Fibroblast of mammary gland (primary cell): ENCODE measurements around the gene TACR2.
A peak's percentile ranks its signal among the peaks of the same experiment; 100 is the strongest.

Source experiments
- DNase-seq: peaks from one replicate; pipeline ENCODE4 v3.0.0-alpha.2; 2010; ENCODE audit warnings: low read depth
- H3K4me3 ChIP-seq: 2 replicates; pipeline ENCODE4 v1.5.1; 2011; ENCODE audit warnings: low read depth, mild to moderate bottlenecking, low read length, moderate library complexity; ENCODE audit not compliant: control insufficient read depth
- CTCF ChIP-seq: conservative IDR thresholded peaks from 2 replicates; pipeline ENCODE4 v1.5.1; 2011; ENCODE audit warnings: low read depth, low read length, inconsistent platforms; ENCODE audit not compliant: control insufficient read depth, insufficient read depth

TACR2 gene

GRCh38 chr10:69360485-69361302 is 56.0 kb downstream of the TACR2 start:
- no peak overlapping the region for H3K4me3 ChIP-seq
- TF ChIP-seq CTCF = no peak
- peak; percentile 94 for DNase-seq

- TF ChIP-seq CTCF = no peak
- DNase-seq = no peak
- no peak overlapping the region for H3K4me3 ChIP-seq
Measured at GRCh38 chr10:69359594-69359993, 57.1 kb downstream of the TACR2 start.

GRCh38 chr10:69359148-69359547 is 57.6 kb downstream of the TACR2 start:
- TF ChIP-seq CTCF = no peak
- DNase-seq = peak; percentile 65
- no peak overlapping the region for H3K4me3 ChIP-seq

- no peak overlapping the region for H3K4me3 ChIP-seq
- no peak for DNase-seq
- TF ChIP-seq CTCF = no peak
Measured at GRCh38 chr10:69358148-69358795, 58.4 kb downstream of the TACR2 start.

GRCh38 chr10:69356187-69356586 is 60.5 kb downstream of the TACR2 start:
- TF ChIP-seq CTCF = no peak
- DNase-seq = no peak
- no peak overlapping the region for H3K4me3 ChIP-seq

GRCh38 chr10:69353977-69354635 is 62.6 kb downstream of the TACR2 start:
- no peak for TF ChIP-seq CTCF

More at GRCh38 chr10:69353977-69354635, 62.6 kb downstream of the TACR2 start:
- H3K4me3 ChIP-seq = no peak overlapping the region
- no peak for DNase-seq
